Suprapubic skin (tissue), 4 donors: Measurements from ENCODE around the gene VWA5B2. TPM values are rescaled to one million over a fixed set of nuclear protein-coding genes. Genes with fewer than 3 reads are reported as not detected.

Experiments
- DNase-seq, 2 donors: peaks; one replicate each; pipeline ENCODE4 v3.0.0-alpha.2; 2019; ENCODE audit warnings: low spot score in 2 of 2
- H3K27ac ChIP-seq: fragments of 200-600 bp; sonication (generic); one replicate; pipeline ENCODE4 v1.5.1; 2019
- H3K27me3 ChIP-seq: fragments of 200-600 bp; sonication (generic); one replicate; pipeline ENCODE4 v1.5.1; 2019
- H3K36me3 ChIP-seq: fragments of 200-600 bp; sonication (generic); one replicate; pipeline ENCODE4 v1.5.1; 2019
- H3K4me1 ChIP-seq: fragments of 200-600 bp; sonication (generic); one replicate; pipeline ENCODE4 v1.5.1; 2019
- H3K4me3 ChIP-seq: fragments of 200-600 bp; sonication (generic); one replicate; pipeline ENCODE4 v1.5.1; 2019; ENCODE audit warnings: mild to moderate bottlenecking
- H3K9me3 ChIP-seq: fragments of 200-600 bp; sonication (generic); one replicate; pipeline ENCODE4 v1.5.1; 2019
- CTCF ChIP-seq, 2 donors: fragments of 200-600 bp in 1 of 2; fragments of 450-650 bp in 1 of 2; sonication (generic) in 1 of 2; IDR thresholded peaks; one replicate each; pipeline ENCODE4 v1.5.1; 2016 to 2019; ENCODE audit warnings: antibody characterized with exemption in 2 of 2, mild to moderate bottlenecking in 1 of 2, moderate library complexity in 1 of 2
- EP300 ChIP-seq: sonication (generic); formaldehyde crosslinking; IDR thresholded peaks from one replicate; pipeline ENCODE4 v1.6.1; 2017; ENCODE audit warnings: antibody characterized with exemption
- POLR2A ChIP-seq, 2 donors: fragments of 450-650 bp; IDR thresholded peaks; one replicate each; pipeline ENCODE4 v1.6.1; 2017; ENCODE audit warnings: antibody characterized with exemption in 2 of 2, mild to moderate bottlenecking in 2 of 2, moderate library complexity in 2 of 2
- POLR2AphosphoS5 ChIP-seq, 3 donors: sonication (generic); formaldehyde crosslinking; IDR thresholded peaks; one replicate each; pipeline ENCODE4 v1.6.1; 2017; ENCODE audit warnings: antibody characterized with exemption in 3 of 3
- WGBS: methylation state at CpG from one replicate; pipeline ENCODE4 v1.1.5; 2018; 5-methylcytosine and 5-hydroxymethylcytosine counted together
- total RNA-seq, 4 donors: library from RNA; depleted of rRNA; stranded (reverse); fragments of >200 nt; gene quantifications; one replicate each; pipeline ENCODE4 v1.1.0, GENCODE V29; 2016

The VWA5B2 gene
- total RNA-seq, 4 donors from 2014 or later = 0.24 TPM; not detected in 3

GRCh38 chr3:184223946-184224345 lies 5.4 kb upstream of the VWA5B2 start:
- Histone ChIP-seq H3K4me3 (no peak overlapping the region), H3K27ac (no peak overlapping the region), H3K27me3 (peaks cover 16% of the 10 kb centered on the region), H3K36me3 (no peaks in the 10 kb centered on the region), H3K9me3 (no peaks in the 10 kb centered on the region), H3K4me1 (peaks cover 1% of the 10 kb centered on the region)
- TF ChIP-seq CTCF (IDR thresholded peaks at IDR 0.05) (no peak), POLR2AphosphoS5 (IDR thresholded peaks at IDR 0.05) (no peak), POLR2A (IDR thresholded peaks at IDR 0.05) (no peak), EP300 (no peak)
- no peak for DNase-seq
- 78% methylated on average over 3 of the region's 3 CpGs for WGBS

- H3K36me3 ChIP-seq = no peaks in the 10 kb centered on the region
- no peaks in the 10 kb centered on the region for H3K9me3 ChIP-seq
- TF ChIP-seq EP300 (no peak), POLR2AphosphoS5 (IDR thresholded peaks at IDR 0.05) (no peak), POLR2A (IDR thresholded peaks at IDR 0.05) (no peak), CTCF (IDR thresholded peaks at IDR 0.05) (peak in 1 of 2 donors; percentile 85)
- no peak overlapping the region for H3K4me3 ChIP-seq
- DNase-seq = peak in 1 of 2 donors; percentile 44
- peaks cover 43% of the 10 kb centered on the region for H3K27me3 ChIP-seq
- peaks cover 25% of the 10 kb centered on the region for H3K4me1 ChIP-seq
- 52% methylated on average over 2 of the region's 2 CpGs for WGBS
- no peak overlapping the region for H3K27ac ChIP-seq
These were observed 1.9 kb upstream of the VWA5B2 start for GRCh38 chr3:184227481-184227935.

- TF ChIP-seq POLR2AphosphoS5 (IDR thresholded peaks at IDR 0.05) (no peak), POLR2A (IDR thresholded peaks at IDR 0.05) (no peak), CTCF (IDR thresholded peaks at IDR 0.05) (no peak), EP300 (no peak)
- H3K9me3 ChIP-seq = no peaks in the 10 kb centered on the region
- no peaks in the 10 kb centered on the region for H3K36me3 ChIP-seq
- peak overlapping the region; percentile 53 for H3K4me3 ChIP-seq
- peaks cover 53% of the 10 kb centered on the region for H3K27me3 ChIP-seq
- H3K4me1 ChIP-seq = peaks cover 25% of the 10 kb centered on the region
- WGBS = 36% methylated on average over 12 of the region's 12 CpGs
- H3K27ac ChIP-seq = no peak overlapping the region
- DNase-seq = no peak
These were observed 828 bp upstream of the VWA5B2 start for GRCh38 chr3:184228376-184229137.

- H3K36me3 ChIP-seq = no peaks in the 10 kb centered on the region
- peaks cover 53% of the 10 kb centered on the region for H3K27me3 ChIP-seq
- H3K9me3 ChIP-seq = no peaks in the 10 kb centered on the region
- 0% methylated on average over 12 of the region's 61 CpGs for WGBS
- no peak overlapping the region for H3K27ac ChIP-seq
- DNase-seq = no peak
- TF ChIP-seq POLR2AphosphoS5 (IDR thresholded peaks at IDR 0.05) = no peak
- no peak for TF ChIP-seq EP300
- no peak for TF ChIP-seq POLR2A (IDR thresholded peaks at IDR 0.05)
- TF ChIP-seq CTCF (IDR thresholded peaks at IDR 0.05) = no peak
- H3K4me3 ChIP-seq = peak overlapping the region; percentile 53
- peaks cover 25% of the 10 kb centered on the region for H3K4me1 ChIP-seq
These were observed 757 bp downstream of the VWA5B2 start for GRCh38 chr3:184230081-184230602.
